CD14-positive monocyte (primary cell): ENCODE measurements around the gene BEX5. TPM values are rescaled to one million over a fixed set of nuclear protein-coding genes. Genes with fewer than 3 reads are reported as not detected.

Source experiments
- DNase-seq, 3 donors: peaks; one replicate each; pipeline ENCODE4 v3.0.0-alpha.2; 2011 to 2022
- H2AFZ ChIP-seq: 2 replicates; pipeline ENCODE4 v1.6.0; 2012; ENCODE audit warnings: mild to moderate bottlenecking, low read depth, low read length, inconsistent platforms; ENCODE audit not compliant: insufficient read depth, poor library complexity, severe bottlenecking
- H3K27ac ChIP-seq, 2 donors: 1 replicate in 1 of 2; 2 replicates in 1 of 2; pipeline ENCODE4 v1.5.1; 2012 to 2013; ENCODE audit warnings: low read length in 2 of 2, control low read depth in 1 of 2, inconsistent platforms in 1 of 2, low read depth in 1 of 2, mild to moderate bottlenecking in 1 of 2
- H3K27me3 ChIP-seq, 2 donors: one replicate each; pipeline versions ENCODE4 v1.6.0 to v1.6.1; 2011 to 2013; ENCODE audit warnings: low read length in 2 of 2; ENCODE audit not compliant: control insufficient read depth in 2 of 2, insufficient read depth in 2 of 2
- H3K36me3 ChIP-seq, 2 donors: replicated peaks in 1 of 2; 1 replicate in 1 of 2; 2 replicates in 1 of 2; pipeline versions ENCODE4 v1.5.1 to v1.6.1; 2012 to 2013; ENCODE audit warnings: low read length in 2 of 2, control low read depth in 1 of 2, inconsistent platforms in 1 of 2, mild to moderate bottlenecking in 1 of 2; ENCODE audit not compliant: insufficient read depth in 2 of 2, control insufficient read depth in 1 of 2
- H3K4me1 ChIP-seq, 2 donors: 1 replicate in 1 of 2; 2 replicates in 1 of 2; pipeline versions ENCODE4 v1.5.1 to v1.6.1; 2012 to 2013; ENCODE audit warnings: low read length in 2 of 2, control low read depth in 1 of 2, inconsistent platforms in 1 of 2, mild to moderate bottlenecking in 1 of 2, moderate library complexity in 1 of 2; ENCODE audit not compliant: insufficient read depth in 2 of 2, control insufficient read depth in 1 of 2
- H3K4me2 ChIP-seq: replicated peaks from 2 replicates; pipeline ENCODE3; 2012; ENCODE audit warnings: low read length, moderate library complexity, mild to moderate bottlenecking; ENCODE audit not compliant: poor library complexity, severe bottlenecking; ENCODE audit errors: extremely low read depth
- H3K4me3 ChIP-seq, 3 experiments: fragments of 200-600 bp in 1 of 3; sonication (generic) in 1 of 3; replicated peaks in 1 of 3; 1 replicate in 2 of 3; 2 replicates in 1 of 3; pipeline ENCODE4 v1.5.1; 2011 to 2013; ENCODE audit warnings: low read length in 3 of 3, mild to moderate bottlenecking in 3 of 3, control low read depth in 2 of 3, low read depth in 2 of 3, inconsistent platforms in 1 of 3, moderate library complexity in 1 of 3
- H3K79me2 ChIP-seq: 2 replicates; pipeline ENCODE4 v1.6.0; 2012; ENCODE audit warnings: mild to moderate bottlenecking, control low read depth, inconsistent platforms, low read length, moderate library complexity; ENCODE audit not compliant: insufficient read depth
- H3K9ac ChIP-seq: 2 replicates; pipeline ENCODE4 v1.6.0; 2017; ENCODE audit warnings: low read length, mild to moderate bottlenecking; ENCODE audit not compliant: insufficient read depth, poor library complexity, severe bottlenecking
- H3K9me3 ChIP-seq, 2 donors: replicated peaks in 1 of 2; 1 replicate in 1 of 2; 2 replicates in 1 of 2; pipeline versions ENCODE4 v1.5.1 to v1.6.1; 2012 to 2013; ENCODE audit warnings: low read length in 2 of 2, control low read depth in 1 of 2; ENCODE audit not compliant: control insufficient read depth in 1 of 2, insufficient read depth in 1 of 2
- H4K20me1 ChIP-seq: 2 replicates; pipeline ENCODE4 v1.6.0; 2012; ENCODE audit warnings: mild to moderate bottlenecking, low read length, control low read depth, moderate library complexity; ENCODE audit not compliant: insufficient read depth
- H3K27ac Mint-ChIP-seq, 7 donors: one replicate each; pipeline ENCODE4 v1.8.0; 2020; ENCODE audit warnings: mild to moderate bottlenecking in 7 of 7, mixed read lengths in 7 of 7, moderate library complexity in 6 of 7, inconsistent platforms in 2 of 7
- H3K27me3 Mint-ChIP-seq, 3 donors: one replicate each; pipeline ENCODE4 v1.8.0; 2021 to 2022; ENCODE audit warnings: low read depth in 3 of 3, mild to moderate bottlenecking in 3 of 3, mixed read lengths in 3 of 3, moderate library complexity in 3 of 3, inconsistent platforms in 1 of 3
- H3K36me3 Mint-ChIP-seq, 2 donors: one replicate each; pipeline ENCODE4 v1.8.0; 2020; ENCODE audit warnings: mixed read lengths in 2 of 2, inconsistent platforms in 1 of 2, mild to moderate bottlenecking in 1 of 2
- H3K4me1 Mint-ChIP-seq: one replicate; pipeline ENCODE4 v1.8.0; 2020; ENCODE audit warnings: mild to moderate bottlenecking, mixed read lengths
- H3K4me3 Mint-ChIP-seq, 2 donors: one replicate each; pipeline ENCODE4 v1.8.0; 2020; ENCODE audit warnings: mild to moderate bottlenecking in 2 of 2, mixed read lengths in 2 of 2, moderate library complexity in 1 of 2
- H3K9me3 Mint-ChIP-seq, 7 donors: one replicate each; pipeline ENCODE4 v1.8.0; 2020 to 2022; ENCODE audit warnings: mixed read lengths in 7 of 7, mild to moderate bottlenecking in 6 of 7, moderate library complexity in 6 of 7, inconsistent platforms in 2 of 7
- CTCF ChIP-seq: fragments of 200-600 bp; IDR thresholded peaks from one replicate; pipeline ENCODE4 v1.8.0; 2022; ENCODE audit warnings: antibody characterized with exemption, mild to moderate bottlenecking
- WGBS: methylation state at CpG from one replicate; pipeline ENCODE4 v1.1.5; 2013; ENCODE audit warnings: missing lambda C conversion rate; ENCODE audit not compliant: insufficient coverage; 5-methylcytosine and 5-hydroxymethylcytosine counted together
- intact Hi-C, 2 donors: fragments of 100-400 bp; cut with micrococcal nuclease; formaldehyde crosslinking; loops; one replicate each; pipeline versions ENCODE4 v1.15.0 to v1.15.1; 2023
- polyA plus RNA-seq, 3 donors: library from polyadenylated mRNA; depleted of rRNA in 1 of 3; unstranded in 2 of 3; stranded (reverse) in 1 of 3; fragments of 300-500 nt in 2 of 3; fragments of >200 nt in 1 of 3; fragmentation: Illumina TruSeq in 2 of 3; gene quantifications; 1 replicate in 2 of 3; 2 replicates in 1 of 3; pipeline ENCODE4 v1.2.3, GENCODE V29; 2012 to 2021

Gene BEX5
- polyA plus RNA-seq, 3 donors, result 0.24 TPM; not detected in 2

GRCh38 chrX:102138064-102138463 is 17.7 kb downstream of the BEX5 start:
- TF ChIP-seq CTCF, result no peak
- peaks cover 0 to 2% (median 0%) of the 10 kb centered on the region in 7 donors for H3K9me3 Mint-ChIP-seq
- Histone ChIP-seq H3K4me2 (no peak overlapping the region), H3K9me3 (no peaks in the 10 kb centered on the region), H2AFZ (no peak overlapping the region), H3K36me3 (no peaks in the 10 kb centered on the region), H3K27ac (no peak overlapping the region), H4K20me1 (no peaks in the 10 kb centered on the region), H3K9ac (no peak overlapping the region), H3K27me3 (peaks cover 2 to 7% of the 10 kb centered on the region in 2 donors), H3K79me2 (no peaks in the 10 kb centered on the region), H3K4me1 (no peaks in the 10 kb centered on the region), H3K4me3 (no peak overlapping the region)
- H3K4me3 Mint-ChIP-seq, result no peak overlapping the region
- H3K27ac Mint-ChIP-seq, result no peak overlapping the region
- H3K36me3 Mint-ChIP-seq, result no peaks in the 10 kb centered on the region
- H3K4me1 Mint-ChIP-seq, result no peaks in the 10 kb centered on the region
- DNase-seq, result no peak
- peaks cover 20 to 22% (median 21%) of the 10 kb centered on the region in 3 donors for H3K27me3 Mint-ChIP-seq
- intact Hi-C loops, result no loop called here
- WGBS, result no CpG with 5 or more reads among the region's 4 CpGs

- no peak overlapping the region for H3K4me3 ChIP-seq
- no peak overlapping the region for H2AFZ ChIP-seq
- Mint-ChIP-seq H3K4me1 (no peaks in the 10 kb centered on the region), H3K27me3 (peaks cover 23 to 34% (median 26%) of the 10 kb centered on the region in 3 donors), H3K9me3 (peaks cover 0 to 3% (median 0%) of the 10 kb centered on the region in 7 donors), H3K36me3 (no peaks in the 10 kb centered on the region), H3K27ac (no peak overlapping the region), H3K4me3 (no peak overlapping the region)
- no peaks in the 10 kb centered on the region for H3K79me2 ChIP-seq
- intact Hi-C loops, result no loop called here
- no peak overlapping the region for H3K4me2 ChIP-seq
- no peaks in the 10 kb centered on the region for H4K20me1 ChIP-seq
- no peaks in the 10 kb centered on the region for H3K36me3 ChIP-seq
- peaks cover 14 to 19% of the 10 kb centered on the region in 2 donors for H3K27me3 ChIP-seq
- H3K4me1 ChIP-seq, result no peaks in the 10 kb centered on the region
- H3K9ac ChIP-seq, result no peak overlapping the region
- WGBS, result no CpG with 5 or more reads among the region's 1 CpG
- no peak for TF ChIP-seq CTCF
- no peak overlapping the region for H3K27ac ChIP-seq
- no peaks in the 10 kb centered on the region for H3K9me3 ChIP-seq
- DNase-seq, result no peak
Observed at GRCh38 chrX:102129473-102129872, 26.3 kb downstream of the BEX5 start.
